Neuronal stem cell (in vitro differentiated cells): ENCODE measurements around the gene WDR35.

ENCODE experiments used
- DNase-seq: peaks from one replicate; pipeline ENCODE4 v3.0.0-alpha.2; 2013; ENCODE audit warnings: low spot score
- H2AFZ ChIP-seq: one replicate; pipeline ENCODE4 v1.6.1; 2013; ENCODE audit warnings: mild to moderate bottlenecking, low read length, inconsistent platforms
- H2AK5ac ChIP-seq: 2 replicates; pipeline ENCODE4 v1.6.1; 2013; ENCODE audit warnings: low read depth, mild to moderate bottlenecking, inconsistent platforms, low read length, moderate library complexity, mixed read lengths
- H2BK120ac ChIP-seq: 2 replicates; pipeline ENCODE4 v1.6.1; 2013; ENCODE audit warnings: low read depth, mild to moderate bottlenecking, inconsistent platforms, low read length, moderate library complexity, mixed read lengths
- H2BK12ac ChIP-seq: one replicate; pipeline ENCODE4 v1.6.1; 2013; ENCODE audit warnings: low read length, inconsistent platforms
- H2BK15ac ChIP-seq: 2 replicates; pipeline ENCODE4 v1.6.1; 2013; ENCODE audit warnings: mild to moderate bottlenecking, low read length, inconsistent platforms, mixed read lengths
- H2BK5ac ChIP-seq: one replicate; pipeline ENCODE4 v1.6.1; 2013; ENCODE audit warnings: inconsistent platforms, mild to moderate bottlenecking, low read length, moderate library complexity
- H3K14ac ChIP-seq: one replicate; pipeline ENCODE4 v1.6.1; 2013; ENCODE audit warnings: low read length, inconsistent platforms
- H3K18ac ChIP-seq: 2 replicates; pipeline ENCODE4 v1.6.1; 2013; ENCODE audit warnings: low read length, inconsistent platforms
- H3K23ac ChIP-seq: 2 replicates; pipeline ENCODE4 v1.6.1; 2013; ENCODE audit warnings: low read depth, mild to moderate bottlenecking, mixed read lengths, low read length, inconsistent platforms; ENCODE audit not compliant: poor library complexity
- H3K27ac ChIP-seq: replicated peaks from 3 replicates; pipeline ENCODE4 v1.5.1; 2013; ENCODE audit warnings: low read length, inconsistent platforms
- H3K27me3 ChIP-seq, 3 experiments: 2 replicates each; pipeline ENCODE4 v1.6.1; 2013; ENCODE audit warnings: low read length in 3 of 3, mild to moderate bottlenecking in 2 of 3, inconsistent platforms in 1 of 3, low read depth in 1 of 3, mixed read lengths in 1 of 3, moderate library complexity in 1 of 3; ENCODE audit not compliant: control insufficient read depth in 3 of 3, insufficient read depth in 3 of 3
- H3K36me3 ChIP-seq, 2 donors: replicated peaks in 1 of 2; 2 replicates each; pipeline ENCODE4 v1.6.1; 2013; ENCODE audit warnings: low read length in 2 of 2; ENCODE audit not compliant: control insufficient read depth in 2 of 2, insufficient read depth in 2 of 2
- H3K4ac ChIP-seq: 2 replicates; pipeline ENCODE4 v1.6.1; 2013; ENCODE audit warnings: inconsistent platforms, mild to moderate bottlenecking, low read length, moderate library complexity
- H3K4me1 ChIP-seq, 2 donors: 1 replicate in 1 of 2; 2 replicates in 1 of 2; pipeline ENCODE4 v1.6.1; 2013; ENCODE audit warnings: low read length in 2 of 2, low read depth in 1 of 2; ENCODE audit not compliant: control insufficient read depth in 2 of 2, insufficient read depth in 1 of 2
- H3K4me2 ChIP-seq: one replicate; pipeline ENCODE4 v1.6.1; 2013; ENCODE audit warnings: mild to moderate bottlenecking, low read length, inconsistent platforms; ENCODE audit not compliant: insufficient read depth, poor library complexity, severe bottlenecking
- H3K4me3 ChIP-seq, 2 donors: 2 replicates each; pipeline ENCODE4 v1.5.1; 2013; ENCODE audit warnings: low read length in 2 of 2, mild to moderate bottlenecking in 2 of 2, inconsistent platforms in 1 of 2, moderate library complexity in 1 of 2
- H3K79me1 ChIP-seq: one replicate; pipeline ENCODE4 v1.6.1; 2013; ENCODE audit warnings: low read depth, mild to moderate bottlenecking, inconsistent platforms, low read length, moderate library complexity
- H3K9ac ChIP-seq: one replicate; pipeline ENCODE4 v1.6.1; 2013; ENCODE audit warnings: mild to moderate bottlenecking, low read depth, low read length, inconsistent platforms; ENCODE audit not compliant: poor library complexity
- H3K9me3 ChIP-seq, 2 donors: replicated peaks in 1 of 2; 2 replicates each; pipeline versions ENCODE3 to v1.6.1; 2013; ENCODE audit warnings: low read length in 2 of 2, mild to moderate bottlenecking in 2 of 2, inconsistent platforms in 1 of 2, low read depth in 1 of 2, mixed read lengths in 1 of 2, moderate library complexity in 1 of 2; ENCODE audit not compliant: control insufficient read depth in 2 of 2, insufficient read depth in 1 of 2
- H4K8ac ChIP-seq: one replicate; pipeline ENCODE4 v1.6.1; 2013; ENCODE audit warnings: low read depth, mild to moderate bottlenecking, inconsistent platforms, low read length, moderate library complexity
- H4K91ac ChIP-seq: one replicate; pipeline ENCODE4 v1.6.1; 2013; ENCODE audit warnings: low read length, low read depth, mild to moderate bottlenecking, inconsistent platforms; ENCODE audit not compliant: poor library complexity
- WGBS, 2 donors: extraction: QIAGEN DNeasy Blood & Tissue Kit; methylation state at CpG; one replicate each; pipeline ENCODE4 v1.1.7; 2013; ENCODE audit warnings: missing lambda C conversion rate in 2 of 2, mixed read lengths in 1 of 2; ENCODE audit not compliant: insufficient read length in 2 of 2, insufficient replicate concordance in 1 of 2; ENCODE audit errors: extremely low coverage in 2 of 2; 5-methylcytosine and 5-hydroxymethylcytosine counted together

Gene WDR35

GRCh38 chr2:19943189-19943588, 46.7 kb downstream of the WDR35 start:
- no peak overlapping the region for H3K4ac ChIP-seq
- peaks cover 3 to 84% of the 10 kb centered on the region in 2 donors for H3K36me3 ChIP-seq
- no peak overlapping the region for H3K23ac ChIP-seq
- no peaks in the 10 kb centered on the region for H3K27me3 ChIP-seq
- H3K27ac ChIP-seq: no peak overlapping the region
- peaks cover 0 to 6% of the 10 kb centered on the region in 2 donors for H3K4me1 ChIP-seq
- WGBS, 2 donors: no CpG with 5 or more reads among the region's 1 CpG
- H4K8ac ChIP-seq: no peak overlapping the region
- H2BK12ac ChIP-seq: no peak overlapping the region
- no peak overlapping the region for H2AK5ac ChIP-seq
- H3K4me2 ChIP-seq: no peak overlapping the region
- H3K14ac ChIP-seq: no peak overlapping the region
- no peak overlapping the region for H2AFZ ChIP-seq
- no peak for DNase-seq
- H4K91ac ChIP-seq: no peak overlapping the region
- no peak overlapping the region for H2BK15ac ChIP-seq
- no peaks in the 10 kb centered on the region for H3K79me1 ChIP-seq
- no peak overlapping the region for H2BK120ac ChIP-seq
- H3K18ac ChIP-seq: no peak overlapping the region
- H3K4me3 ChIP-seq: no peak overlapping the region
- no peak overlapping the region for H3K9ac ChIP-seq
- no peak overlapping the region for H2BK5ac ChIP-seq
- no peaks in the 10 kb centered on the region for H3K9me3 ChIP-seq

GRCh38 chr2:19942199-19942598, 47.7 kb downstream of the WDR35 start:
- Histone ChIP-seq H2AK5ac (no peak overlapping the region), H2BK5ac (no peak overlapping the region), H4K91ac (no peak overlapping the region), H2BK12ac (no peak overlapping the region), H3K9me3 (no peaks in the 10 kb centered on the region), H4K8ac (no peak overlapping the region), H3K4me2 (no peak overlapping the region), H3K36me3 (peaks cover 6 to 84% of the 10 kb centered on the region in 2 donors), H2AFZ (no peak overlapping the region), H3K4me1 (peaks cover 0 to 6% of the 10 kb centered on the region in 2 donors), H3K79me1 (no peaks in the 10 kb centered on the region), H3K27ac (no peak overlapping the region), H3K9ac (no peak overlapping the region), H3K23ac (no peak overlapping the region), H3K14ac (no peak overlapping the region), H3K18ac (no peak overlapping the region), H3K27me3 (no peaks in the 10 kb centered on the region), H3K4me3 (no peak overlapping the region), H2BK15ac (no peak overlapping the region), H3K4ac (no peak overlapping the region), H2BK120ac (no peak overlapping the region)
- DNase-seq: no peak

- H2AFZ ChIP-seq: no peak overlapping the region
- no peak overlapping the region for H4K91ac ChIP-seq
- H3K23ac ChIP-seq: no peak overlapping the region
- H3K4me2 ChIP-seq: no peak overlapping the region
- no peak overlapping the region for H2AK5ac ChIP-seq
- no peak overlapping the region for H4K8ac ChIP-seq
- H3K27me3 ChIP-seq: no peaks in the 10 kb centered on the region
- H2BK5ac ChIP-seq: no peak overlapping the region
- H2BK120ac ChIP-seq: no peak overlapping the region
- H3K4ac ChIP-seq: no peak overlapping the region
- H3K79me1 ChIP-seq: no peaks in the 10 kb centered on the region
- no peaks in the 10 kb centered on the region for H3K4me1 ChIP-seq
- H2BK15ac ChIP-seq: no peak overlapping the region
- no peak overlapping the region for H2BK12ac ChIP-seq
- no peak overlapping the region for H3K4me3 ChIP-seq
- 100% methylated on average over 1 of the region's 4 CpGs; no CpG with 5 or more reads in 1 of the 2 donors for WGBS, 2 donors
- H3K14ac ChIP-seq: no peak overlapping the region
- peaks cover 4 to 96% of the 10 kb centered on the region in 2 donors for H3K36me3 ChIP-seq
- no peaks in the 10 kb centered on the region for H3K9me3 ChIP-seq
- no peak overlapping the region for H3K18ac ChIP-seq
- H3K9ac ChIP-seq: no peak overlapping the region
- no peak for DNase-seq
- no peak overlapping the region for H3K27ac ChIP-seq
Measured at GRCh38 chr2:19937004-19937403, 52.9 kb downstream of the WDR35 start.

- H3K4ac ChIP-seq: no peak overlapping the region
- no peaks in the 10 kb centered on the region for H3K27me3 ChIP-seq
- H2BK5ac ChIP-seq: no peak overlapping the region
- no peak overlapping the region for H3K27ac ChIP-seq
- H3K9me3 ChIP-seq: no peaks in the 10 kb centered on the region
- no peak overlapping the region for H3K14ac ChIP-seq
- no peak overlapping the region for H2BK12ac ChIP-seq
- H4K8ac ChIP-seq: no peak overlapping the region
- H3K4me1 ChIP-seq: no peaks in the 10 kb centered on the region
- no peak overlapping the region for H3K18ac ChIP-seq
- WGBS, 2 donors: no CpG with 5 or more reads among the region's 2 CpGs
- no peaks in the 10 kb centered on the region for H3K79me1 ChIP-seq
- H2AFZ ChIP-seq: no peak overlapping the region
- H3K9ac ChIP-seq: no peak overlapping the region
- no peak overlapping the region for H3K4me2 ChIP-seq
- peaks cover 4 to 96% of the 10 kb centered on the region in 2 donors for H3K36me3 ChIP-seq
- DNase-seq: no peak
- H2BK15ac ChIP-seq: no peak overlapping the region
- no peak overlapping the region for H2AK5ac ChIP-seq
- no peak overlapping the region for H4K91ac ChIP-seq
- H2BK120ac ChIP-seq: no peak overlapping the region
- no peak overlapping the region for H3K4me3 ChIP-seq
- H3K23ac ChIP-seq: no peak overlapping the region
Measured at GRCh38 chr2:19936203-19936602, 53.7 kb downstream of the WDR35 start.
